Measurements from ENCODE around the gene PHACTR3.

GRCh38 chr20:59723108-59723500 lies 118.8 kb downstream of the PHACTR3 start:
- no peak for TF ChIP-seq POLR2AphosphoS5 (IDR thresholded peaks at IDR 0.05; ENCODE audit: low read depth, low read length)
- no peak for TF ChIP-seq CTCF (IDR thresholded peaks at IDR 0.05)
- no peak for TF ChIP-seq REST (IDR thresholded peaks at IDR 0.05; ENCODE audit: insufficient read depth in 1 of 2, low read depth in 2 of 2, low read length in 1 of 2)
- TF ChIP-seq TCF7L2 (IDR thresholded peaks at IDR 0.05; ENCODE audit: low read depth, low read length): no peak
- TF ChIP-seq SIN3A (IDR thresholded peaks at IDR 0.05; ENCODE audit: borderline replicate concordance, insufficient read depth, low read depth, low read length): no peak
